Measurements from ENCODE around the gene SPINDOC.
A peak's percentile ranks its signal among the peaks of the same experiment; 100 is the strongest.

The SPINDOC gene

GRCh38 chr11:63834535-63835157 lies 21.4 kb downstream of the SPINDOC start:
- no peak for DNase-seq

GRCh38 chr11:63835158-63835545 lies 21.9 kb downstream of the SPINDOC start:
- DNase-seq = no peak

GRCh38 chr11:63837027-63837688 lies 23.9 kb downstream of the SPINDOC start:
- peak; percentile 80 to 95 for DNase-seq

GRCh38 chr11:63837739-63838138 lies 24.5 kb downstream of the SPINDOC start:
- DNase-seq = no peak

- no peak for DNase-seq
Measured at GRCh38 chr11:63838150-63838677, 25.0 kb downstream of the SPINDOC start.

- DNase-seq = peak; percentile 99 to 100
Measured at GRCh38 chr11:63838678-63839507, 25.6 kb downstream of the SPINDOC start, which contains the start of gene MARK2. Gene MARK2, plus strand, starts transcription at chr11:63839110. Its CDS starts 397 bp downstream, at chr11:63839507.

- peak in 1 of 2 experiments; percentile 63 for DNase-seq
Measured at GRCh38 chr11:63839508-63840355, 26.5 kb downstream of the SPINDOC start.

GRCh38 chr11:63840356-63841060 lies 27.3 kb downstream of the SPINDOC start:
- no peak for DNase-seq

GRCh38 chr11:63841554-63841953 lies 28.3 kb downstream of the SPINDOC start:
- DNase-seq = peak in 1 of 2 experiments; percentile 42

GRCh38 chr11:63843041-63843440 lies 29.8 kb downstream of the SPINDOC start:
- no peak for DNase-seq

GRCh38 chr11:63844836-63845235 lies 31.6 kb downstream of the SPINDOC start:
- no peak for DNase-seq

- DNase-seq = no peak
Measured at GRCh38 chr11:63845303-63845702, 32.0 kb downstream of the SPINDOC start.

GRCh38 chr11:63845911-63846310 lies 32.7 kb downstream of the SPINDOC start:
- no peak for DNase-seq

GRCh38 chr11:63846897-63847296 lies 33.6 kb downstream of the SPINDOC start:
- DNase-seq = no peak

GRCh38 chr11:63847363-63847762 lies 34.1 kb downstream of the SPINDOC start:
- no peak for DNase-seq

- no peak for DNase-seq
Measured at GRCh38 chr11:63849691-63850090, 36.4 kb downstream of the SPINDOC start.

GRCh38 chr11:63850920-63851319 lies 37.7 kb downstream of the SPINDOC start:
- no peak for DNase-seq

- no peak for DNase-seq
Measured at GRCh38 chr11:63851364-63851763, 38.1 kb downstream of the SPINDOC start.

- DNase-seq = no peak
Measured at GRCh38 chr11:63853476-63853875, 40.2 kb downstream of the SPINDOC start.

- DNase-seq = no peak
Measured at GRCh38 chr11:63854696-63855095, 41.4 kb downstream of the SPINDOC start.

GRCh38 chr11:63855975-63856374 lies 42.7 kb downstream of the SPINDOC start:
- no peak for DNase-seq

All from NCI-H526 (cell line).